GM23248 (cell line): ENCODE results near the gene ELMOD1. TPM values are rescaled to one million over a fixed set of nuclear protein-coding genes. Genes with fewer than 3 reads are reported as not detected.
"Not testable (repeated sequence)": the region's sequence is repeated elsewhere in the genome, so short reads cannot be mapped to it uniquely, and the experiment has no call there.

Experiments
- DNase-seq: peaks from one replicate; pipeline ENCODE4 v3.0.0-alpha.2; 2015
- H2AFZ ChIP-seq: fragments of 200-600 bp; sonication (generic); 2 replicates; pipeline ENCODE4 v1.6.1; 2016; ENCODE audit warnings: antibody characterized with exemption
- H3F3A ChIP-seq: fragments of 200-600 bp; sonication (generic); 2 replicates; pipeline ENCODE4 v1.6.1; 2016; ENCODE audit warnings: mild to moderate bottlenecking, antibody characterized with exemption, mixed run types; ENCODE audit not compliant: insufficient read depth
- H3K27ac ChIP-seq: fragments of 200-600 bp; sonication (generic); 2 replicates; pipeline ENCODE4 v1.5.1; 2016; ENCODE audit warnings: mild to moderate bottlenecking
- H3K27me3 ChIP-seq: fragments of 200-600 bp; sonication (generic); replicated peaks from 2 replicates; pipeline ENCODE4 v1.6.1; 2016; ENCODE audit warnings: mild to moderate bottlenecking; ENCODE audit not compliant: insufficient read depth
- H3K36me3 ChIP-seq: fragments of 200-600 bp; sonication (generic); 2 replicates; pipeline ENCODE4 v1.6.1; 2016; ENCODE audit warnings: low read depth, mild to moderate bottlenecking
- H3K4me1 ChIP-seq: fragments of 200-600 bp; sonication (generic); 2 replicates; pipeline ENCODE4 v1.6.1; 2016; ENCODE audit warnings: mild to moderate bottlenecking; ENCODE audit not compliant: insufficient read depth
- H3K4me2 ChIP-seq: fragments of 200-600 bp; sonication (generic); one replicate; pipeline ENCODE4 v1.6.1; 2016; ENCODE audit warnings: mild to moderate bottlenecking; ENCODE audit not compliant: unreplicated experiment
- H3K4me3 ChIP-seq: fragments of 200-600 bp; sonication (generic); 2 replicates; pipeline ENCODE4 v1.5.1; 2016; ENCODE audit warnings: mild to moderate bottlenecking
- H3K79me2 ChIP-seq: fragments of 200-600 bp; sonication (generic); 2 replicates; pipeline ENCODE4 v1.6.1; 2016; ENCODE audit warnings: mild to moderate bottlenecking; ENCODE audit not compliant: insufficient read depth
- H3K9ac ChIP-seq: fragments of 200-600 bp; sonication (generic); 2 replicates; pipeline ENCODE4 v1.6.1; 2016; ENCODE audit warnings: mild to moderate bottlenecking
- H3K9me2 ChIP-seq: fragments of 200-600 bp; sonication (generic); 2 replicates; pipeline ENCODE4 v1.6.1; 2016; ENCODE audit warnings: mixed run types, mild to moderate bottlenecking, moderate library complexity; ENCODE audit not compliant: insufficient read depth
- H3K9me3 ChIP-seq: fragments of 200-600 bp; sonication (generic); one replicate; pipeline ENCODE4 v1.6.1; 2017; ENCODE audit warnings: low read depth
- H4K20me1 ChIP-seq: fragments of 200-600 bp; sonication (generic); 2 replicates; pipeline ENCODE4 v1.6.0; 2016; ENCODE audit not compliant: insufficient read depth
- EZH2 ChIP-seq: fragments of 200-600 bp; sonication (generic); IDR thresholded peaks from 2 replicates; pipeline ENCODE4 v1.6.1; 2018; ENCODE audit warnings: antibody characterized with exemption, mild to moderate bottlenecking; ENCODE audit not compliant: insufficient read depth, poor library complexity, severe bottlenecking
- EZH2phosphoT487 ChIP-seq: fragments of 200-600 bp; sonication (generic); IDR thresholded peaks from 2 replicates; pipeline ENCODE4 v1.6.1; 2018; ENCODE audit warnings: antibody characterized with exemption, moderate library complexity, mild to moderate bottlenecking, low read depth; ENCODE audit not compliant: insufficient read depth
- WGBS, 2 experiments: methylation state at CpG; one replicate each; pipeline ENCODE4 v1.1.6; 2015 to 2017; ENCODE audit warnings: low lambda C conversion rate in 2 of 2, low coverage in 1 of 2; ENCODE audit errors: missing lambda C conversion rate in 2 of 2; 5-methylcytosine and 5-hydroxymethylcytosine counted together
- in situ Hi-C: fragments of 300-500 bp; cut with MboI; formaldehyde crosslinking; loops from 2 replicates; pipeline ENCODE4 v1.15.0; 2020
- polyA plus RNA-seq: library from polyadenylated mRNA; unstranded; fragments of >200 nt; fragmentation: Nextera tagmentation; extraction: Ambion mirVana; gene quantifications from 2 replicates; pipeline ENCODE4 v1.2.1, GENCODE V29; 2016
- total RNA-seq: library from RNA; depleted of rRNA; stranded (reverse); fragments of >200 nt; shearing (Covaris generic); gene quantifications from 2 replicates; pipeline ENCODE4 v1.2.3, GENCODE V29; 2014

Gene ELMOD1
- total and polyA plus RNA-seq, 2 experiments from 2014 or later, result 0.51 TPM; not detected in 1

GRCh38 chr11:107567739-107568335 is 23.1 kb upstream of the ELMOD1 start:
- no peak for TF ChIP-seq EZH2phosphoT487
- TF ChIP-seq EZH2, result no peak
- Histone ChIP-seq H3K4me3 (no peak overlapping the region), H3K79me2 (peaks cover 10% of the 10 kb centered on the region), H3K36me3 (no peaks in the 10 kb centered on the region), H3K27ac (no peak overlapping the region), H3K9ac (no peak overlapping the region), H4K20me1 (no peaks in the 10 kb centered on the region), H3K4me1 (peaks cover 29% of the 10 kb centered on the region), H3K27me3 (no peaks in the 10 kb centered on the region), H3K9me3 (no peaks in the 10 kb centered on the region), H3F3A (peaks cover 27% of the 10 kb centered on the region), H3K4me2 (no peak overlapping the region), H2AFZ (no peak overlapping the region), H3K9me2 (no peaks in the 10 kb centered on the region)
- no peak for DNase-seq
- 47 to 49% methylated on average over 5 of the region's 5 CpGs for WGBS, 2 experiments
- in situ Hi-C loops, result no loop called here

- no peaks in the 10 kb centered on the region for H3K9me3 ChIP-seq
- WGBS, 2 experiments, result 77 to 80% methylated on average over 8 to 12 of the region's 12 CpGs
Measured at GRCh38 chr11:107570015-107570414, 20.9 kb upstream of the ELMOD1 start.

GRCh38 chr11:107573438-107573837 is 17.5 kb upstream of the ELMOD1 start:
- H3K4me3 ChIP-seq, result no peak overlapping the region
- H3K4me2 ChIP-seq, result no peak overlapping the region
- no peak overlapping the region for H2AFZ ChIP-seq
- no peak overlapping the region for H3K27ac ChIP-seq
- H4K20me1 ChIP-seq, result no peaks in the 10 kb centered on the region
- 17 to 27% methylated on average over 1 of the region's 1 CpG for WGBS, 2 experiments
- H3F3A ChIP-seq, result no peaks in the 10 kb centered on the region
- TF ChIP-seq EZH2phosphoT487 (no peak), EZH2 (no peak)
- no peak overlapping the region for H3K9ac ChIP-seq
- H3K9me2 ChIP-seq, result no peaks in the 10 kb centered on the region
- no peaks in the 10 kb centered on the region for H3K79me2 ChIP-seq
- H3K9me3 ChIP-seq, result no peaks in the 10 kb centered on the region
- no peaks in the 10 kb centered on the region for H3K36me3 ChIP-seq
- in situ Hi-C loops, result no loop called here
- H3K27me3 ChIP-seq, result no peaks in the 10 kb centered on the region
- H3K4me1 ChIP-seq, result no peaks in the 10 kb centered on the region
- no peak for DNase-seq

More at GRCh38 chr11:107570015-107570414, 20.9 kb upstream of the ELMOD1 start:
- Histone ChIP-seq H3F3A (peaks cover 6% of the 10 kb centered on the region; the same call in 1 of the 2 replicates), H3K4me3 (no peak overlapping the region), H3K4me1 (peaks cover 8% of the 10 kb centered on the region), H3K36me3 (no peaks in the 10 kb centered on the region), H3K27ac (no peak overlapping the region), H3K79me2 (peaks cover under 1% of the 10 kb centered on the region; the same call in 1 of the 2 replicates), H2AFZ (no peak overlapping the region), H3K27me3 (no peaks in the 10 kb centered on the region), H3K4me2 (no peak overlapping the region), H3K9ac (no peak overlapping the region), H4K20me1 (no peaks in the 10 kb centered on the region), H3K9me2 (no peaks in the 10 kb centered on the region)
- no peak for DNase-seq
- in situ Hi-C loops, result no loop called here
- TF ChIP-seq EZH2 (no peak), EZH2phosphoT487 (no peak)

- in situ Hi-C loops, result not testable (repeated sequence)
- peak; percentile 78 for DNase-seq
- 20 to 22% methylated on average over 2 of the region's 2 CpGs for WGBS, 2 experiments
Measured at GRCh38 chr11:107576497-107577345, 14.2 kb upstream of the ELMOD1 start.

More at GRCh38 chr11:107576497-107577345, 14.2 kb upstream of the ELMOD1 start:
- H3K4me1 ChIP-seq, H3K79me2 ChIP-seq, H3K27ac ChIP-seq, H3K9me3 ChIP-seq, H4K20me1 ChIP-seq, H2AFZ ChIP-seq, H3K9ac ChIP-seq, H3K36me3 ChIP-seq, H3K27me3 ChIP-seq, H3K4me3 ChIP-seq, H3F3A ChIP-seq, H3K4me2 ChIP-seq, H3K9me2 ChIP-seq: not testable (repeated sequence)
